GM19328 (cell line): ENCODE results near the gene CRYGN.

ENCODE experiments used
- ATAC-seq: cut with Tn5 transposase; IDR thresholded peaks from one replicate; pipeline ENCODE4 v1.9.1; 2021; ENCODE audit warnings: mild to moderate bottlenecking, moderate library complexity; ENCODE audit not compliant: unreplicated experiment

Gene CRYGN

GRCh38 chr7:151408839-151409666 lies 30.9 kb downstream of the CRYGN start:
- ATAC-seq: no peak

- no peak for ATAC-seq
Observed at GRCh38 chr7:151408498-151408838, 31.5 kb downstream of the CRYGN start.

- ATAC-seq: no peak
Observed at GRCh38 chr7:151406886-151407583, 32.9 kb downstream of the CRYGN start.

- no peak for ATAC-seq
Observed at GRCh38 chr7:151406051-151406875, 33.7 kb downstream of the CRYGN start.

- ATAC-seq: no peak
Observed at GRCh38 chr7:151405588-151405987, 34.4 kb downstream of the CRYGN start.

GRCh38 chr7:151405056-151405455 lies 34.9 kb downstream of the CRYGN start:
- no peak for ATAC-seq

- no peak for ATAC-seq
Observed at GRCh38 chr7:151404216-151405011, 35.5 kb downstream of the CRYGN start.

GRCh38 chr7:151403764-151404163 lies 36.2 kb downstream of the CRYGN start:
- ATAC-seq: no peak

GRCh38 chr7:151402029-151402835 lies 37.7 kb downstream of the CRYGN start:
- ATAC-seq: no peak

GRCh38 chr7:151400626-151401315 lies 39.2 kb downstream of the CRYGN start:
- ATAC-seq: no peak

GRCh38 chr7:151399906-151400305 lies 40.0 kb downstream of the CRYGN start:
- no peak for ATAC-seq

- no peak for ATAC-seq
Observed at GRCh38 chr7:151399305-151399601, 40.7 kb downstream of the CRYGN start.

GRCh38 chr7:151398446-151399304 lies 41.3 kb downstream of the CRYGN start:
- ATAC-seq: no peak

- ATAC-seq: no peak
Observed at GRCh38 chr7:151397026-151397425, 42.9 kb downstream of the CRYGN start.

- ATAC-seq: no peak
Observed at GRCh38 chr7:151396328-151396970, 43.5 kb downstream of the CRYGN start.

GRCh38 chr7:151395036-151395367 lies 44.9 kb downstream of the CRYGN start:
- no peak for ATAC-seq

GRCh38 chr7:151394076-151395035 lies 45.6 kb downstream of the CRYGN start:
- ATAC-seq: no peak
